Gastrocnemius medialis (tissue), 4 donors: ENCODE measurements around the gene CYP17A1. TPM values are rescaled to one million over a fixed set of nuclear protein-coding genes. Genes with fewer than 3 reads are reported as not detected.

Experiments
- ATAC-seq, 2 donors: fragments of 150-250 bp; one replicate each; pipeline ENCODE4 v1.9.1; 2016
- DNase-seq, 2 donors: peaks; one replicate each; pipeline ENCODE4 v3.0.0-alpha.2; 2019
- H3K27ac ChIP-seq, 4 donors: fragments of 200-600 bp; sonication (generic); 1 replicate in 1 of 4; 2 replicates in 3 of 4; pipeline ENCODE4 v1.5.1; 2016 to 2018; ENCODE audit warnings: mild to moderate bottlenecking in 2 of 4, moderate library complexity in 1 of 4
- H3K27me3 ChIP-seq, 3 donors: fragments of 200-600 bp; sonication (generic) in 2 of 3; 1 replicate in 1 of 3; 2 replicates in 2 of 3; pipeline versions ENCODE4 v1.5.1 to v1.6.0; 2016 to 2019; ENCODE audit warnings: mild to moderate bottlenecking in 1 of 3, moderate library complexity in 1 of 3
- H3K36me3 ChIP-seq, 2 donors: fragments of 200-600 bp; sonication (generic) in 1 of 2; one replicate each; pipeline ENCODE4 v1.5.1; 2017 to 2018
- H3K4me1 ChIP-seq, 2 donors: fragments of 200-600 bp; sonication (generic) in 1 of 2; one replicate each; pipeline ENCODE4 v1.5.1; 2016 to 2017; ENCODE audit warnings: mild to moderate bottlenecking in 2 of 2
- H3K4me3 ChIP-seq, 4 donors: fragments of 200-600 bp; sonication (generic) in 3 of 4; 1 replicate in 1 of 4; 2 replicates in 3 of 4; pipeline ENCODE4 v1.5.1; 2016 to 2019; ENCODE audit warnings: mild to moderate bottlenecking in 2 of 4
- H3K9me3 ChIP-seq, 3 donors: fragments of 200-600 bp; sonication (generic) in 2 of 3; 1 replicate in 1 of 3; 2 replicates in 2 of 3; pipeline ENCODE4 v1.5.1; 2016 to 2019
- POLR2A ChIP-seq, 2 donors: fragments of 450-650 bp; IDR thresholded peaks; one replicate each; pipeline ENCODE4 v1.6.1; 2017; ENCODE audit warnings: antibody characterized with exemption in 2 of 2, mild to moderate bottlenecking in 2 of 2, moderate library complexity in 2 of 2
- in situ Hi-C, 4 donors: fragments of 200-750 bp; cut with MboI; loops; one replicate each; pipeline versions ENCODE4 v1.15.0 to v1.8.0; 2017; ENCODE audit warnings: low sequenced_read_pairs in 4 of 4
- intact Hi-C: fragments of 100-400 bp; cut with DNase I; formaldehyde crosslinking; loops from one replicate; pipeline ENCODE4 v1.15.1; 2023; ENCODE audit warnings: low total_unique reads
- total RNA-seq, 4 donors: library from RNA; depleted of rRNA; stranded (reverse); fragments of >200 nt; gene quantifications; one replicate each; pipeline versions ENCODE4 v1.1.0 to v1.2.3, GENCODE V29; 2016
- TF ChIP-seq, protein P1 (sequence below), 5 experiments: fragments of 450-650 bp in 3 of 5; fragments of 200-600 bp in 2 of 5; sonication (generic) in 2 of 5; IDR thresholded peaks in 4 of 5; conservative IDR thresholded peaks in 1 of 5; 1 replicate in 4 of 5; 2 replicates in 1 of 5; pipeline ENCODE4 v1.5.1; 2016 to 2019; ENCODE audit warnings: antibody characterized with exemption in 5 of 5, mild to moderate bottlenecking in 3 of 5, moderate library complexity in 3 of 5

Gene CYP17A1
- total RNA-seq, 4 donors from 2014 or later: 4.2 TPM; not detected in 3

DNA sequence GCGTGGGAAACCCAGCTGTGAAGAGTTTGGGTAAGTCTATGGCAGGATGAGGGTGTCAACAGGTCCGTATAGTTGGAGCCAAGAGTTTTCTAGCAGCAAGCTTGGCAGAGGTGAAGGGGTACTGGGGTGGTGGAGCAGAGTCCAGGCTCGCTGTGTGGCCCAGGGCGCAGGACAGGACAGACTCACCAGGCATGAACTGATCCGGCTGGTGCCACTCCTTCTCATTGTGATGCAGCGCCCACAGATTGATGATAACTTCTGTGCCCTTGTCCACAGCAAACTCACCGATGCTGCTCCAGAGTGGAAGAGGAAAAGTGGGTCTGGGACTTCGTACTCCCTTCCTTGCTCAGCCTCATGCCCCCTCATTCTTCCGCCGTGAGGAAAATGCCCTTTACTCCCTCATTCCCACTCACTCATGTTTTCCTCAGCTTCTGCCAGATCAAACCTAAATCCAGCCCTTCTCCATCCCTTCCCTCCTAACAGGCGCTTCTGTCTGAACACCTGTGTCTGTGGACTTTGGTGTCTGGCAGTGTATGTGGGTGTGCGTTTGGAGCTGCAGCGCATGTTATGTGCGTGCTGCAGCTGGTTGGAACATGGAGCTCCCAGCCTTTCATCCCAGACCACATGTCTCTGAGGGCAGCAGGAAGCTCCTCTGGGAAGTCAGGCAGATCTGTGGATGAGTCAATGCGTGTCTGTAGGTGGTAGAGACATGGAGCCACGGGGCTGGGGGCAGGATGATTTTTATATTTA lies 5.7 kb downstream of the CYP17A1 start:
- in situ Hi-C loops (loop anchor here in 2 of 4 donors (5.0 to 10.0 kb wide), 4 partner anchors 63 to 107 kb away; no protein-coding TSS in a partner anchor), intact Hi-C loops (no loop called here)
- Histone ChIP-seq H3K36me3 (peaks cover 0 to 9% of the 10 kb centered on the region in 2 donors), H3K9me3 (no peaks in the 10 kb centered on the region), H3K27ac (no peak overlapping the region), H3K4me3 (no peak overlapping the region), H3K4me1 (peaks cover 0 to 4% of the 10 kb centered on the region in 2 donors), H3K27me3 (no peaks in the 10 kb centered on the region)
- ATAC-seq: no peak
- DNase-seq: no peak
- TF ChIP-seq POLR2A (IDR thresholded peaks at IDR 0.05): no peak
- TF ChIP-seq, protein P1, sequence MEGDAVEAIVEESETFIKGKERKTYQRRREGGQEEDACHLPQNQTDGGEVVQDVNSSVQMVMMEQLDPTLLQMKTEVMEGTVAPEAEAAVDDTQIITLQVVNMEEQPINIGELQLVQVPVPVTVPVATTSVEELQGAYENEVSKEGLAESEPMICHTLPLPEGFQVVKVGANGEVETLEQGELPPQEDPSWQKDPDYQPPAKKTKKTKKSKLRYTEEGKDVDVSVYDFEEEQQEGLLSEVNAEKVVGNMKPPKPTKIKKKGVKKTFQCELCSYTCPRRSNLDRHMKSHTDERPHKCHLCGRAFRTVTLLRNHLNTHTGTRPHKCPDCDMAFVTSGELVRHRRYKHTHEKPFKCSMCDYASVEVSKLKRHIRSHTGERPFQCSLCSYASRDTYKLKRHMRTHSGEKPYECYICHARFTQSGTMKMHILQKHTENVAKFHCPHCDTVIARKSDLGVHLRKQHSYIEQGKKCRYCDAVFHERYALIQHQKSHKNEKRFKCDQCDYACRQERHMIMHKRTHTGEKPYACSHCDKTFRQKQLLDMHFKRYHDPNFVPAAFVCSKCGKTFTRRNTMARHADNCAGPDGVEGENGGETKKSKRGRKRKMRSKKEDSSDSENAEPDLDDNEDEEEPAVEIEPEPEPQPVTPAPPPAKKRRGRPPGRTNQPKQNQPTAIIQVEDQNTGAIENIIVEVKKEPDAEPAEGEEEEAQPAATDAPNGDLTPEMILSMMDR (IDR thresholded peaks at IDR 0.05 in 4 of 5, conservative IDR thresholded peaks at IDR 0.05 in 1 of 5): no peak

DNA sequence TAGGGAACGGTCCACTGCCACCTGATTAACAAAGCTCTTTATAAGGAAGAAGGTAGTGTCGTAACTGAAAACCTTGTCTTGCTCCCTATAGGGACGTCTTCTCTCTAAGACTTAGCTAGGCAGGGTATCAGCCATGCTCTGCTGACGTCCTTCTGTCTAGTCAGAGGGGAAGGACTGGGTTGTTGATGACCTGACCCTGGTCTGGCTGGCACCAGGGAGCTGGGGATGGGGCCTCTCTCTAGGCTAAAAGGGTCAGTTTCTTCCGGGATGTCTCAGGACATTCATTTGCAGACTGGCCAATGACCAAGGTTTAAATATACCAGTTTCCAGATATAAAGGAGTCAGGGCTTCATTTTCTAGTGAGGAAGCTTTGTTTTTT lies 9.6 kb downstream of the CYP17A1 start:
- intact Hi-C loops (no loop called here), in situ Hi-C loops (no loop called here)
- H3K9me3 ChIP-seq: no peaks in the 10 kb centered on the region
- H3K36me3 ChIP-seq: peaks cover 0 to 9% of the 10 kb centered on the region in 2 donors
- H3K27me3 ChIP-seq: no peaks in the 10 kb centered on the region
- DNase-seq: no peak
- no peak overlapping the region for H3K27ac ChIP-seq
- H3K4me1 ChIP-seq: no peaks in the 10 kb centered on the region
- H3K4me3 ChIP-seq: no peak overlapping the region
- ATAC-seq: no peak
- TF ChIP-seq, protein P1 (IDR thresholded peaks at IDR 0.05 in 4 of 5, conservative IDR thresholded peaks at IDR 0.05 in 1 of 5): no peak
- no peak for TF ChIP-seq POLR2A (IDR thresholded peaks at IDR 0.05)

DNA sequence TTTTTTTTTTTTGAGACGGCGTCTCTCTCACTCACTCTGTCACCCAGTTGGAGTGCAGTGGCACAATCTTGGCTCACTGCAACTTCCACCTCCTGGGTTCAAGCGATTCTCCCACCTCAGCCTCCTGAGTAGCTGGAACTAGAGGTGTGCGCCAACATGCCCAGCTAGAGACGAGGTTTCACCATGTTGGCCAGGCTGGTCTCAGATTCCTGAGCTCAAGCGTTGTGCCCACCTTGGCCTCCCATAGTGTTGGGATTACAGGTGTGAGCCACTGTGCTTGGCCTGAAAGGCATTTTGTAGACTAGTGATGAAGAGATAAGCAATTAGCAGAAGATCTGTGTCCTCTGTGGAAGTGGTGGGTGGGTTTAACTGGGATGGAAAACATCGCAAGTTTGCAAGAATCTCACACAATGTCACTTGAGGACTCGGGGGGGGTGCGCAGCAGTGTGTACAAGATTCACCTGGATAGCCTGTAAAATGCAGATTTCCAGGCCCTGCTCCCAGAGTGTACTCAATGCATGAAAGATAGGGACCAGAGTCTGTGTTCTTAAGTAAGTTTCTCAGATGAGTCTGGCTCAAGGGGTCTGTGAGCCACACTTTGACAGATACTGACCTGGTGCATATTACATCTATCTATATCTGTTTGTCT lies 10.9 kb downstream of the CYP17A1 start:
- in situ Hi-C loops: no loop called here
- ATAC-seq: no peak
- TF ChIP-seq POLR2A (IDR thresholded peaks at IDR 0.05): no peak
- TF ChIP-seq, protein P1 (IDR thresholded peaks at IDR 0.05 in 4 of 5, conservative IDR thresholded peaks at IDR 0.05 in 1 of 5): no peak

GRCh38 chr10:102824664-102825063 lies 12.5 kb downstream of the CYP17A1 start:
- intact Hi-C loops: no loop called here
- H3K36me3 ChIP-seq: peaks cover 0 to under 1% of the 10 kb centered on the region in 2 donors
- H3K4me3 ChIP-seq: no peak overlapping the region
- DNase-seq (no peak), ATAC-seq (no peak)
- in situ Hi-C loops: no loop called here
- H3K27ac ChIP-seq: no peak overlapping the region
- H3K27me3 ChIP-seq: no peaks in the 10 kb centered on the region
- no peaks in the 10 kb centered on the region for H3K4me1 ChIP-seq
- TF ChIP-seq, protein P1 (IDR thresholded peaks at IDR 0.05 in 4 of 5, conservative IDR thresholded peaks at IDR 0.05 in 1 of 5): no peak
- TF ChIP-seq POLR2A (IDR thresholded peaks at IDR 0.05): no peak
- no peaks in the 10 kb centered on the region for H3K9me3 ChIP-seq

More for the DNA sequence above, 10.9 kb downstream of the CYP17A1 start:
- Histone ChIP-seq H3K4me3 (no peak overlapping the region), H3K27ac (no peak overlapping the region), H3K27me3 (no peaks in the 10 kb centered on the region), H3K9me3 (no peaks in the 10 kb centered on the region), H3K36me3 (peaks cover 0 to 9% of the 10 kb centered on the region in 2 donors), H3K4me1 (no peaks in the 10 kb centered on the region)
- intact Hi-C loops: no loop called here
- no peak for DNase-seq
